ENCODE measurements around the gene HS3ST4. TPM values are rescaled to one million over a fixed set of nuclear protein-coding genes. Genes with fewer than 3 reads are reported as not detected.

The HS3ST4 gene
- total RNA-seq, 1 donor = not detected

DNA sequence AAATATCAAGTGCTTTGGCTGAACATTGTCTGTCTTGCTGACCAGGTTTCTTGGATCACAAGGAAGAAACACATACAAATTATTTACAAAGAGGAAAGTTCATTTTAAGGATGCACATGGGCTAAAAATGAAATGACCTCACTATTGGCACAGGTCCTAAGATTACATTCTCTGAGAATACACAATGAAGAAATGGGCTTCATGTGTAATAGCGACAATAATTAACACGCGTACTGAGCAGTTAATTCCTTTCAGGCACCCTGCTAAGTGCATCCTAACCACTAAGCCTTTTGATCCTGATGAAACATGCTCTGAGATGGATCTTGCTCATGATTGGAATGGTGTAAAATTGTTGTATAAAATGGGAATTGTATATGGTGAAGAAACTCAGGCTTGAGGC, 429.0 kb downstream of the HS3ST4 start:
- DNase-seq (ENCODE audit: low read depth) = no peak
- TF ChIP-seq, protein P1, sequence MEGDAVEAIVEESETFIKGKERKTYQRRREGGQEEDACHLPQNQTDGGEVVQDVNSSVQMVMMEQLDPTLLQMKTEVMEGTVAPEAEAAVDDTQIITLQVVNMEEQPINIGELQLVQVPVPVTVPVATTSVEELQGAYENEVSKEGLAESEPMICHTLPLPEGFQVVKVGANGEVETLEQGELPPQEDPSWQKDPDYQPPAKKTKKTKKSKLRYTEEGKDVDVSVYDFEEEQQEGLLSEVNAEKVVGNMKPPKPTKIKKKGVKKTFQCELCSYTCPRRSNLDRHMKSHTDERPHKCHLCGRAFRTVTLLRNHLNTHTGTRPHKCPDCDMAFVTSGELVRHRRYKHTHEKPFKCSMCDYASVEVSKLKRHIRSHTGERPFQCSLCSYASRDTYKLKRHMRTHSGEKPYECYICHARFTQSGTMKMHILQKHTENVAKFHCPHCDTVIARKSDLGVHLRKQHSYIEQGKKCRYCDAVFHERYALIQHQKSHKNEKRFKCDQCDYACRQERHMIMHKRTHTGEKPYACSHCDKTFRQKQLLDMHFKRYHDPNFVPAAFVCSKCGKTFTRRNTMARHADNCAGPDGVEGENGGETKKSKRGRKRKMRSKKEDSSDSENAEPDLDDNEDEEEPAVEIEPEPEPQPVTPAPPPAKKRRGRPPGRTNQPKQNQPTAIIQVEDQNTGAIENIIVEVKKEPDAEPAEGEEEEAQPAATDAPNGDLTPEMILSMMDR (IDR thresholded peaks at IDR 0.05; ENCODE audit: insufficient read depth, low read depth, low read length) = no peak
- no peak overlapping the region for H3K4me3 ChIP-seq (ENCODE audit: low read depth, low read length)

DNA sequence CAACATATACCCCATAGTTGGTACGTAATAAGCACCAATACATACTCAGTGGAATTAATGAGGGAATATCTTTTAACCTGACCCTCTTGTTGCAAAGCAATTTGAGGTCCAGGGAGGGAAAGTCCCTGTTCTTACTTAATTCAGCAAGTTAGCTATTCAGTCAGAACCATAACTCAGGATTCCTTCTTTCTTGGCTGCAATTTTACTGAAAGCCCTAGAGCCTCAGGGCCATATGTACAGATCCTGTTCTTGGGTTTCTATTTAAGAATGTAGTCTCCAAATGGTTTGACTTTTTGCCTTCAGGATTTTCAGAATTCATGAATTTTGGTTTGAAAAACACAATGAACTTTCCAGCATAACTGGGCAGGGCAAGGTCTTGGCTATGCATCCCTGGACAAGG, 436.5 kb downstream of the HS3ST4 start:
- no peak for DNase-seq (ENCODE audit: low read depth)
- TF ChIP-seq, protein P1 (IDR thresholded peaks at IDR 0.05; ENCODE audit: insufficient read depth, low read depth, low read length) = no peak
- H3K4me3 ChIP-seq (ENCODE audit: low read depth, low read length) = no peak overlapping the region

DNA sequence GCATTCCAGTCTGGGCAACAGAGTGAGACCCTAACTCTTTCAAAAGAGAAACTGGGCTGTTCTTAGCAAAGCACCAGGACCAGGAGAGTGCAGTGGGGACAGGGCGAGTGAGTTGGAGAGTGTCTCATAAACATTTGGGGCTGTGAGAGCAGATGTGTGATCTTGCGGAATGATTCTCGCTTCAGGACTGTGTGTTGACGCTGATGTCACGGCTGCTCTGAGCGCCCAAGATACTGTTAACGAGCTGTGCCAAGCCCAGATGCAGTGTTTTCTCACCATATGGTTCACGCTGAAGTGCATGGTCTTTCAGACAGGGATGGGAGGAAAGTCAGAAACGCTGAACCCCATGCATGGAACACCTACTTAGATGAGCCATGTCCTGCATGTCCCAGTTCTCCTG, 438.2 kb downstream of the HS3ST4 start:
- DNase-seq (ENCODE audit: low read depth) = no peak
- H3K4me3 ChIP-seq (ENCODE audit: low read depth, low read length) = no peak overlapping the region
- TF ChIP-seq, protein P1 (IDR thresholded peaks at IDR 0.05; ENCODE audit: insufficient read depth, low read depth, low read length) = no peak

DNA sequence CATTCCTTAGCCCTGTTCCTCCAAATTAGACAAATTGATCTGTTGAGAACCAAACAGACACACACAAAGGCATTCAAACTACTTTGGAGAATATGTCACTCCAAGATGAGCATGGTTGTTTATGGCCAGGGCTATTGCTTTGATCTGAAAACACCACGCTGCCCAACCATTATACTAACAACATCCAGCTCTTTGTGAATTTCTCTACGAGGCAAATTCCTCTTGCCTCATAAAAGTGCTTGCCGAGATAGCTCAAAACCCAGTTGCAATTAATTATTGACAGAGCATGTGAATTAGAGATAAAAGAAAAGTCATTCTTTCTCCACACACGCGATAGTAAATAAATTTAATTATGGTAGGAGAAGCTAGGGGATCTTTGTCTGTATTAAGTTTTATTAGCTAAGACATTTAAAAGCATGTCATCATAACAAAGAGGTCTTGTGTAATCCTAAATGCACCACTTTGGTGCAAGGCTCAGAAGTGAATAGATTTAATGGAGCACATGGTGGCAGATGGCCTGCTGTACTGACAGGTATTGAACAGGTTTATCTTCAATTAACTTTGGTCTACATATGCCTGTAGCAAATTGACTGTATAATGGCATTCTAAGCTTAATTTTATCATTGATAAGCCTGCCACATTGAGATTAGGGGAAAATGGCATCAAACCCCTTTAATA, 441.8 kb downstream of the HS3ST4 start:
- no peak for DNase-seq (ENCODE audit: low read depth)
- TF ChIP-seq, protein P1 (IDR thresholded peaks at IDR 0.05; ENCODE audit: insufficient read depth, low read depth, low read length) = no peak
- no peak overlapping the region for H3K4me3 ChIP-seq (ENCODE audit: low read depth, low read length)

DNA sequence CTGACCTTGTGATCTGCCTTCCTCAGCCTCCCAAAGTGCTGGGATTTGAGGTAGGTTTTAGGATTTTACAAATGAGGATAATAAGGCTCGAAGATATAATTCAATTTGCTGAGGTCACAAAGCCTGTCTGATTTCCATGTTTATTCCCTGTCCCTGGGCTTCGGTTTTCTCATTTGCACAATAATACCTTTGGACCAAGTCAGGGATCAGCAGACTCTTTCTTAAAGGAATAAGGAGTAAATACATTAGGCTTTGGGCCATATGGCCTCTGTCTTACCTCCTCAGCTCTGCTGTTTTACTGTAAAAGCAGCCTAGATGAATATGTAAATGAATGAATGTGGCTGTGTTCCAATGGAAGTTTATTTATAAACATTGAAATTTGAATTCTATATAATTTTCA, 442.8 kb downstream of the HS3ST4 start:
- no peak for DNase-seq (ENCODE audit: low read depth)
- TF ChIP-seq, protein P1 (IDR thresholded peaks at IDR 0.05; ENCODE audit: insufficient read depth, low read depth, low read length) = no peak
- H3K4me3 ChIP-seq (ENCODE audit: low read depth, low read length) = no peak overlapping the region

DNA sequence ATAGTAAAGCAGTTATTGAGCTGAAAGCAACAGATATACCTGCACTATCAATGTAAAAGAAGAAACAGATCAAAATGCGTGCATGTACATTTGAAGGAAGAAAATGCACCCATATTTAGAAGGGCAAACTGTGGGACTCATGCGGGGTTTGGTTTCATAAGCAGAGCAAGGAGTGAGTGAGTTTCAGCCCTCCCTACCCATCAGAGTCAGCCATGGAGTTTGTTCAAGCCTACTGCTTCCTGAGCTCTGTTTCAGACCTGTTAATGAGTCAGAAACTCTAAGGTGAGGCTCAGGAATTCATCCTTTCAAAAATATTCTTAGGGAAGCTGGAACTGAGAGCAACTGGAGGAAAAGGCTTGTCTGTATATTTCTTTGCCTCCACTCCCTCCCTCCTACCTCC, 446.2 kb downstream of the HS3ST4 start:
- no peak overlapping the region for H3K4me3 ChIP-seq (ENCODE audit: low read depth, low read length)
- no peak for DNase-seq (ENCODE audit: low read depth)
- TF ChIP-seq, protein P1 (IDR thresholded peaks at IDR 0.05; ENCODE audit: insufficient read depth, low read depth, low read length) = no peak

DNA sequence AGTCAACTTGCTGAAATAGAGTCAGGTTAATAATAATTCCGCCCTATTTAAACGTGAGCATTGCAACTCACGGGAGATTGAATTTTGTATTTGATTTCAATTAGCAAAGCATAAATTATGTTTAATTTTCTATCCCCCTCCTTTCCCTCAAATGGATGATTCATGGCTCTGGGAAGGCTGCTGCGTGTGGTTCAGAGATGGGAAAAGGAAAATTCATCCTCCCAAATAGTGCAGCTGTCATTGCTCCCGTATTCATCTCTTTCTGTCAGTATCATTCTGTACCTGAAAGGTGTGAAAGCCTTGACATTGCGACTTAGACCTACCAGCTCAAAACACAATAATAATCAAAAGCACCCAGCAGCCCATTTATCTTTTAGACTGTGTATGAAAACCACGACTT, 447.3 kb downstream of the HS3ST4 start:
- TF ChIP-seq, protein P1 (IDR thresholded peaks at IDR 0.05; ENCODE audit: insufficient read depth, low read depth, low read length) = no peak
- H3K4me3 ChIP-seq (ENCODE audit: low read depth, low read length) = no peak overlapping the region
- DNase-seq (ENCODE audit: low read depth) = no peak

All from fibroblast of villous mesenchyme (primary cell).